Renal cortical epithelial cell (primary cell): ENCODE results near the gene NEU4. TPM values are rescaled to one million over a fixed set of nuclear protein-coding genes. Genes with fewer than 3 reads are reported as not detected.
"Not testable (repeated sequence)": the region's sequence is repeated elsewhere in the genome, so short reads cannot be mapped to it uniquely, and the experiment has no call there.

Experiments
- DNase-seq: peaks from one replicate; pipeline ENCODE4 v3.0.0-alpha.2; 2011; ENCODE audit warnings: low read depth
- total RNA-seq: library from RNA; depleted of rRNA; stranded (reverse); fragments of >200 nt; gene quantifications from 2 replicates; pipeline ENCODE4 v1.2.3, GENCODE V29; 2014

NEU4 gene
- total RNA-seq, 1 donor from 2014 or later: 0.40 TPM

DNA sequence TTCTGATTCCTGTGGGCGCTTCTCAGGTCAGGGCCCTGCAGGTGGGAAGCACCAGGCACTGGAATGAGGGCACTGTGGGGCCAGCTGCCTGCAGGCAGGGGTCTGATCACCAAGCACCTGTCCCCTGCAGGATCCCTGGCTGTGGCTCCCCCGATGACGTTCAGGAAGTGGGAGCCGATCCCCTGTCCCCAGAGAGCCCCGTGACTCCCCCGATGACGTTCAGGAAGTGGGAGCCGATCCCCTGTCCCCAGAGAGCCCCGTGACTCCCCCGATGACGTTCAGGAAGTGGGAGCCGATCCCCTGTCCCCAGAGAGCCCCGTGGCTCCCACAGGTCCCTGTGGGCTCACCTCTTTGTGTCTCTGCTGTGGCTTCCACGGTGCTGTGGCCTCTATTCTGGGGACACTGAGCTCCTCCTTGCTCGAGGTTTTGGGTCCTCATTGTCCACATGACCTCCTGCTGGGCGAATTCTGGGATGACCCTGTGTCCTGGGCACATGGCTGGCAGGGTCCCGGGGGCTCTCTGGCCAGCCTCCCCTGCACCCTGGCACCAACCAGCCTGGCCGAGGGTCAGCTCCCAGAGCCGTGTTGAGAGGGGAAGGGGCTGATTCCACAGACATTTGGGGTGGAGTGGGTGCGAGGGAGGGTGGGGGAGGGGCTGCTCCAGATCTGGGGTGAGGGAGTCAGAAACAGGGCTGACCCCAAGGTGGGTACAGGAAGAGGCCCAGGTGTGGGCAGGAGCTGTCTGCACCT lies 4.8 kb downstream of the NEU4 start:
- DNase-seq: no peak

DNA sequence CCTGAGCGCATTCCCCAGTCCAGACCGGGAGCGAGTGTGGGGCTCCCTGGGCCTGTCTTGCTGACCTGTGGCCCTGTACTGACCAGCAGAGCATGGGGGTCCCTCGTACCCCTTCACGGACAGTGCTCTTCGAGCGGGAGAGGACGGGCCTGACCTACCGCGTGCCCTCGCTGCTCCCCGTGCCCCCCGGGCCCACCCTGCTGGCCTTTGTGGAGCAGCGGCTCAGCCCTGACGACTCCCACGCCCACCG lies 5.3 kb downstream of the NEU4 start:
- DNase-seq: no peak

DNA sequence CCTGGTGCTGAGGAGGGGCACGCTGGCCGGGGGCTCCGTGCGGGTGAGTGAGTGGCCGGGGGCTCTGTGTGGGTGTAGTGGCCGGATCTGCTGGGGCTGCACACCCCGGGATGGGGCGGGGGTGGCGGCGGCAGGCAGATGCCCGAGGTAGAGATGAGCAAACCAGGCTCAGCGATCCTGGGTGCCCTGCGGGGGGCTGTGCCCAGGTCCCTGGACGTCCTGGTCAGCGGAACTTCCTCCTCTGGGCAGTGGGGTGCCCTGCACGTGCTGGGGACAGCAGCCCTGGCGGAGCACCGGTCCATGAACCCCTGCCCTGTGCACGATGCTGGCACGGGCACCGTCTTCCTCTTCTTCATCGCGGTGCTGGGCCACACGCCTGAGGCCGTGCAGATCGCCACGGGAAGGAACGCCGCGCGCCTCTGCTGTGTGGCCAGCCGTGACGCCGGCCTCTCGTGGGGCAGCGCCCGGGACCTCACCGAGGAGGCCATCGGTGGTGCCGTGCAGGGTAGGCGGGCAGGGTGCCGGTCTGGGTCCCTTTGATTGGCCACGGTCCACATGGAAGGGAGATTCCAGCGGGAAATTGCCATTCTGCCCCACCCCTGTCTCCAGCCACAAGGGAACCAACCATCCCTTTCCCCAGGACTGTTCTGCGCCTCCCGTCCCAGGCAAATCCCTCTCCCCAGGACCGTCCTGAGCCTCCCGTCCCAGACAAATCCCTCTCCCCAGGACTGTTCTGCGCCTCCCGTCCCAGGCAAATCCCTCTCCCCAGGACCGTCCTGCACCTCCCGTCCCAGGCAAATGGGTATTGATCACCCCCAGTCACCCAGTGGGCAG lies 5.9 kb downstream of the NEU4 start:
- DNase-seq: no peak

DNA sequence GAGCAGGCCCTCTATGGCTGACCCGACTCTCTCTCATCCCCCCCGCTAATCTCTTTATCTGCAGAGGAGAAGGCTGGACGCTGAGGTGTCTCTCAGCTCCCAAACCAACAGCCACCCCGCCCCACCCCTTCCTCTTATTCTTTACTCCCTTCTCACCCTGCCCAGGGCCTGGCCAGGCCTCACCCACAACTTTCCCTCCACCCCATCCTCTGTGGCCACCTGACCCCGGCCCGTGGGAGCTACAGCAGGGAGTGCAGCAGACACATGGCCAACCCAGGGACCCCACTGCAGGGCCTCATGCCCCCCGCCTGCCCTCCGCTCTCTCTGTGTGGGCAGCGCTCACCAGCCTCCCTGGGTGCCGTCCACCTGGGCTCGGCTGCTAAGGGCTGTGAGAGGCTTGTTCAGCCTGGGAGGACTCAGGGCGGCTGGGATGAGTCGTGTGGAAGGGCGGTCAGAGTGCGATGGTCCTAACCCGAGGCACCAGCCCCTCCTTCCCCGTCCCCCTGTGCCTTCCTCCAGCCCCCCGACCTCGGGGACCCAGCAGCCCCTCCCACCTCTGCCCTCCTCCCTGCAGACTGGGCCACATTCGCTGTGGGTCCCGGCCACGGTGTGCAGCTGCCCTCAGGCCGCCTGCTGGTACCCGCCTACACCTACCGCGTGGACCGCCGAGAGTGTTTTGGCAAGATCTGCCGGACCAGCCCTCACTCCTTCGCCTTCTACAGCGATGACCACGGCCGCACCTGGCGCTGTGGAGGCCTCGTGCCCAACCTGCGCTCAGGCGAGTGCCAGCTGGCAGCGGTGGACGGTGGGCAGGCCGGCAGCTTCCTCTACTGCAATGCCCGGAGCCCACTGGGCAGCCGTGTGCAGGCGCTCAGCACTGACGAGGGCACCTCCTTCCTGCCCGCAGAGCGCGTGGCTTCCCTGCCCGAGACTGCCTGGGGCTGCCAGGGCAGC lies 6.8 kb downstream of the NEU4 start:
- DNase-seq: no peak

DNA sequence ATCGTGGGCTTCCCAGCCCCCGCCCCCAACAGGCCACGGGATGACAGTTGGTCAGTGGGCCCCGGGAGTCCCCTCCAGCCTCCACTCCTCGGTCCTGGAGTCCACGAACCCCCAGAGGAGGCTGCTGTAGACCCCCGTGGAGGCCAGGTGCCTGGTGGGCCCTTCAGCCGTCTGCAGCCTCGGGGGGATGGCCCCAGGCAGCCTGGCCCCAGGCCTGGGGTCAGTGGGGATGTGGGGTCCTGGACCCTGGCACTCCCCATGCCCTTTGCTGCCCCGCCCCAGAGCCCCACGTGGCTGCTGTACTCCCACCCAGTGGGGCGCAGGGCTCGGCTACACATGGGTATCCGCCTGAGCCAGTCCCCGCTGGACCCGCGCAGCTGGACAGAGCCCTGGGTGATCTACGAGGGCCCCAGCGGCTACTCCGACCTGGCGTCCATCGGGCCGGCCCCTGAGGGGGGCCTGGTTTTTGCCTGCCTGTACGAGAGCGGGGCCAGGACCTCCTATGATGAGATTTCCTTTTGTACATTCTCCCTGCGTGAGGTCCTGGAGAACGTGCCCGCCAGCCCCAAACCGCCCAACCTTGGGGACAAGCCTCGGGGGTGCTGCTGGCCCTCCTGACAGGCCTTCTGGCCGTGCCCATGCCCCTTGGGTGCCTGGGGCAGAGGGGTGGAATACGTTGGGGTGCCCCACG lies 7.6 kb downstream of the NEU4 start:
- DNase-seq: no peak

DNA sequence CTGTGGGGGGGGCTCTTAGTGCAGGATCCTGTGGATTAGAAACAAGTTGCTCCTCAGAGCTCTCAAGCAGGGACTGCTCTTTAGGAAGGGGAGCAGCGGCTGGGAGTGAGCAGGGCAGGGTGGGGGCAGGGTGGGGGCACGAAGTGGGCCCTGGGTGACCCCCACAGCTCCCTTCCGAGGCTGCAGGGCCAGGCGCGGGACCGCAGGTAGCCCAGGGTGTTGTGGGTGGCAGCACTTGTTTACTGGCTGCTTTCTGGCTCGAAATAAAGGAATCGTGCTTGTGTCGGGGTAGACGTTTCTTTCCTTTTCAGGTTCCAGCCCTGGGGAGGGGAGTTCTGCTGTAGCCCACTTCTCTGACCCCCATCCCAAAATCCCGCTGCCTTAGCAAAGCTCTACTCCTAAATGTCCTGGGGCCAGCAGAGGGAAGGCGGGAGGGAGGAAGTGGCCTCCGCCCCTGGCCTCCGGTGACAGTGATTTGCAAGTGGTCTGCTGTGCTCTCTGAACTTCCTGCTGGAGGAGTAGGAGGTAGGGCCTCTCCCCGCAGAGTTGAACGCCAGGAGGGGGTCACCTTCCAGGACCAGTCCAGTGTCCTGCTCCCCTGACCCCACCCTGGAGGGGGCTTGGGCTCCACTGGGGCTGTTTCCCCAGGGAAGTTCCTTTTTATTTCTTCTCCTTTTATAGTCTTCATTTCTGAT lies 8.3 kb downstream of the NEU4 start:
- no peak for DNase-seq

DNA sequence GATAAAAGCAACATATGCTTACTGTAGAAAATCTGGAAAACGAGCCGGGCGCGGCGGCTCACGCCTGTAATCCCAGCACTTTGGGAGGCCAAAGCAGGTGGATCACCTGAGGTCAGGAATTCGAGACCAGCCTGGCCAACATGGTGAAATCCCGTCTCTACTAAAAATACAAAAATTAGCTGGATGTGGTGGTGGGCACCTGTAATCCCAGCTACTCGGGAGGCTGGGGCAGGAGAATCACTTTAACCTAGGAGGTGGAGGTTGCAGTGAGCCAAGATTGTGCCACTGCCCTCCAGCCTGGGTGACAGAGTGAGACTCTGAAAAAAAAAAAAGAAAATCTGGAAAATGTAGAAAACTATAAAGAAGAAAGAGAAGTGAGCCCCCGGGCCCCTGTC lies 8.8 kb downstream of the NEU4 start:
- not testable (repeated sequence) for DNase-seq

DNA sequence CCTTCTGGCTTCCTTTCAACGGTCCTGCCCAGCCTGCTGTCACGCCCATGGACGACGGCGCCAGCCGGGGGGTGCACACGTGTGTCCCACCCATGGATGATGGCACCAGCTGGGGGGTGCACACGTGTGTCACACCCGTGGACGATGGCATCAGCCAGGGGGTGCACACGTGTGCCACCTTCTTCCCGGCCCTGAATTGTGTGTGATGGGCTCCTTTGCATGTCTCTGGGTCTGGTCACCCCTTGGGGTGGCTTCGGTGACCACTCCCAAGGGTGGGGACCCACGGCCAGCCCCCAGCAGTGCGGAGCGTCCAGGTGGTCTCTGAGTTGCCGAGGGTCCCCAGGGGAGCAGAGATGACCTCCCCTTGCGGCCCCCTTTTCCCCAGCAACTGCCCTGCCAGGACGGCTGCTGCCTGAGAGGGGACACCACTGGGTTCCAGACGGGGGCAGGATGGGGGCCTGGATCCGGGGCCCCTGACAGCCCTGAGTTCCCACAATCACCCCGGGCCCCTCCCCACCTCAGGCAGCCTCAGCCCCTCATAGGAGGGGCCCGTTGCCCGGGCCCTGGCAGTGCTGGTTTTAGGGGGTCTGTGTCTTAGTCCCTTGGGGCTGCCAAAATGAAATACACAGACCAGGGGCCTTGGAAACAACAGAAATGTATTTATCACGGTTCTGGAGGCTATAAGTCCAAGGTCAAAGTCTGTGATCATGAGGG lies 9.4 kb downstream of the NEU4 start:
- no peak for DNase-seq

DNA sequence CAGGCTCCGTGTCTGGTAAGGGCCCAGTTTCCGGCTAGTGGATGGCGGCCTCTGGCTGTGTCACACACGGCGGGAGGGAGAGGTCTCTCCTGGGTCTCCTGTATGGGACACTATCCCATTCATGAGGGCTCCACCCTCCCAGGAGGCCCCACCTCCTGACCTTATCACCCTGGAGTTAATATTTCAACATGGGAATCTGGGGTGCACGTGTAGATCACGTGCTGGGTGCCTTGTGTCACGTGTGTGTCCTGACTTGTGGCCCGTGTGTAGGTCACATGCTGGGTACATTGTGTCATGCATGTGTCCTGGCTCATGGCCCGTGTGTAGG lies 9.9 kb downstream of the NEU4 start:
- no peak for DNase-seq

DNA sequence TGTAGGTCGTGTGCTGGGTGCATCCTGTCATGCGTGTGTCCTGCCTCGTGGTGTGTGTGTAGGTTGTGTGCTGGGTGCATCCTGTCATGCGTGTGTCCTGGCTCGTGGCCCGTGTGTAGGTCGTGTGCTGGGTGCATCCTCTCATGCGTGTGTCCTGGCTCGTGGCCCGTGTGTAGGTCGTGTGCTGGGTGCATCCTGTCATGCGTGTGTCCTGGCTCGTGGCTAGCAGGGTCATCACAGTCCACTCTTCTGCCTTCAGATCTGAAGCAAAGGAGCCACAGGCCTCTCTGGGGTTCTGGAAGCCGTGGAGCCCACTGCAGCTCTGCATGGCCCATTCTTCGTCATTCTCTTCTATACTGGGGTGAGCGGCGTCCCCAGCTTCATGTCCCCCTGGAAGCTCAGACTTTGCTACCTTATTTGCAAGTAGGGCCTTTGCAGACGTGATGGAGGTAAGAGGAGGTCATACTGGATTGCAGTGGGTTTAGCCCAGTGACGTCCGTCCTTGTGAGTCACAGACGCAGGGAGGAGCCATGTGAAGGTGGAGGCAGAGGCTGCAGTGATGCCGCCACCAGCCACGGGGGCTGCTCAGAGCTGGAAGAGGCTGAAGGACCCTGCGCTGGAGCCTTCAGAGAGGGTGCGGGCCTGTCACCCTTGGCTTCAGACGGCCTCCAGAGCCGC lies 11.1 kb downstream of the NEU4 start:
- DNase-seq: not testable (repeated sequence)

DNA sequence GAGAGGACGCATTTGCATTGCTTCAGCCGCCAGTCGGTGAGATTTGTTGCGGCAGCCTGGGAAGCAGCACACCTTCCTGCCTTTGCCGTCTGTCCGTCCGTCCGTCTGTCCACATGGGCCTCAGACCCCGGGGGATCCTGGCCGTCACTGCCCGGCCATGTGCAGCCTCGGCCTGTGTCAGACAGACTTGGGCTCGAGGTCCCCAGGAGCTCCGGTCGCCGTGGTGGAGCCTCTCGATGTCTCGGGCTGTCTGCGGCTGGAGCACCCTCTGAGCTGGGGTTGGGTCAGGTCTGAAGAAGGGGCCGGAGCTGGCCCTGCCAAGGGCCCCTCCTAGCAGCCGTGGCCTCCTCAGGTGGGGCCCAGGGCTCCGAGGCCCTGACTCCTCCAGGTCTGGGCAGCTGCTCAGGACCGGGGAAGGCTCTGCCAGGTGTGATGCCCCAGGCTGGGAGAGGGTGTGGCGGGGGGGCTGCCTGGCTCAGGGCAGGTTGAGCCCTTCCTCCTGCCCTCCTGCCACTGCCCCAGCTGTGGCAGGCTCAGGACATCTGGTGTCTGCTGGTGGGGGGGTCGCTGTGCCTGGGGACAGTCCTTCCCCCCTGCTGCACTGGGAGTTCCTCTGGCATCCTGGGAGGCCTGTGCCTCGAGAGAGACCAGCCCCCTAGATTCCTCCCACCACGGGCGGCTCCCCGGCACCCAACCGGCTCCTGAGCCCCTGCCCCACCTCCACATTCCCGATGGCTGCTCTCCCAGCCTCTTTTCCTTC lies 11.8 kb downstream of the NEU4 start:
- DNase-seq: no peak

DNA sequence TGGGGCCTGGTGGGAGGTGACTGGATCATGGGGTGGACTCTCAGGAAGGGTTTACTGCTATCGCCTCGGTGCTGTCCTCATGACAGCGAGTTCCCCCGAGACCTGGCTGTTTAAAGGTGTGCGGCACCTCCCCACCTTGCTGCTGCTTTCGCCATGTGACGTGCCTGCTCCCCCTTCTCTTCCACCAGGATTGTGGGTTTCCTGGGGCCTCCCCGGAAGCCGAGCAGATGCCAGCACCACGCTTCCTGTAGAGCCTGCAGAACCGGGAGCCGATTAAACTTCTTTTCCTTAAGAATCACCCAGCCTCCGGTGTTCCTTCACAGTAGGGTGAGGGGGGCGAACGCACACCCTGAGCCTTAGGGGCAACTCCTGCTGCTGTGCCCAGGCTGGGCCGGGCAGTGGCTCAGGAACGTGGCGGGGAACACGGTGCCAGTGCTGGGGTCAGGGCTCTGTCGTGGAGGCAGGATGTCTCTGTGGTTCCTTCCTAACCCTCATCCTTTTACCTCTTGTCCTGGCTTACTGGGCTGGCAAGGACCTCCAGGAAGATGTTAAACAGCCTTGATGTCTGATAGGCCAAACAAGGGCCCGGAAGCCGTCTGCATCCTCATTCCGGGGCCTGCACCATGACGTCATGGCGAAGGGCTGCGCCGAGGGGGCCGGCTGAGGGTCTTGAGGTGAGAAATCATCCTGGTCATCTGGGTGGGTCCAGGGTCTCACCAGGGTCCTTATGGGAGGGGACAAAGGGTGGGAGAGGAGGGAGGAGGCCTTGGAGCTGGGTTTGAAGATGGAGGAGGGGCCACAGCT lies 12.7 kb downstream of the NEU4 start:
- no peak for DNase-seq

DNA sequence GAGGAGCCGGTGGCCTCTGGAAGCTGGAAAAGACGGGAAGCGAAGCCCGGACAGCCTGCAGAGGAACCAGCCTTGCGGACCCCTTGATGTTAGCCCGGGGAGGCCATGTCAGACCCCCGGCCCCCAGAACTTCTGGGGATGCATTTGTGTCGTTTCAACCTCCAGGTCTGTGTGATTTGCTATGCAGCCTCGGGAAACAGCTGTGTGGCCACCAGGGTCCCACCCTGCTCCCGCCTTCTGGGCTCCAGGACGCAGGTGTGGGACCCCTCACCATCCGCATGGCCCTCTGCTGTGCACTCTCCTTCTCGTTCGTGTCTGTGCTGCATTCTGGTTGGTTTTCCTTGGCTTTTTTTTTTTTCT lies 13.3 kb downstream of the NEU4 start:
- DNase-seq: no peak

DNA sequence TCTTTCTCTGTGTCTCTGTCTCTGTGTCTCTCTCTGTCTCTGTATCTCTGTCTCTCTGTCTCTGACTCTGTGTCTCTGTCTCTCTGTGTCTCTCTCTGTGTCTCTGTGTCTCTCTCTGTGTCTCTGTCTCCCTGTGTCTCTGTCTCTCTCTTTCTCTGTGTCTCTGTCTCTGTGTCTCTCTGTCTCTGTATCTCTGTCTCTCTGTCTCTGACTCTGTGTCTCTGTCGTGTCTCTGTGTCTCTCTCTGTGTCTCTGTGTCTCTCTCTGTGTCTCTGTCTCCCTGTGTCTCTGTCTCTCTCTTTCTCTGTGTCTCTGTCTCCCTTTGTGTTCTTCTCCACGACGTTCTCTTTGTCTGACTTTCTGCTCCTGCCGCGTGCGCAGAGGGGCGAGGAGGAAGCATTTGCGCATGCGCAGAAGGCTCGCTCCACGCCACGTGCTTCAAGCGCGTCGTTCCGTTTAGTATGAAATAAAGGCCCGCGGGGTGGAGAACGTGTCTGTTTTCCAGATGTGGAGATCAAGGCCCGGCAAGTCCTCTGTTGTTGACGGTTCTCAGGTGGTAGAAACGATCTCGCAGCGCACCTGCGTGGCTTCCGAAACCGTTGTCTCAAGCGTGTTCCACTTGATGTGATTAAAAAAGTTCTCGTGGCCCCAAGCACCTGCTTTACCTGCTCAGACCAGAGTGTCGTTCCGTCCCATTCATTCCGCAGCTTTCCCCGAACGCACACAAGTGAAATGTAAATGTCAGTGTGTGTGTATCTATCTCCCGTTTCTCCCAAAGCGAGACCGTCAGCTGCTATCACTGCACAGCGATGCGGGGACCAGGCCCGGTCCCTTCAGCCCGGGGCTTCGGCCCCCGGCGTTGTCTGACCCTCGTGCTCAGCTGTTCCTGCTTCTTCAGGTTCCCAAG lies 14.8 kb downstream of the NEU4 start:
- DNase-seq: not testable (repeated sequence)

DNA sequence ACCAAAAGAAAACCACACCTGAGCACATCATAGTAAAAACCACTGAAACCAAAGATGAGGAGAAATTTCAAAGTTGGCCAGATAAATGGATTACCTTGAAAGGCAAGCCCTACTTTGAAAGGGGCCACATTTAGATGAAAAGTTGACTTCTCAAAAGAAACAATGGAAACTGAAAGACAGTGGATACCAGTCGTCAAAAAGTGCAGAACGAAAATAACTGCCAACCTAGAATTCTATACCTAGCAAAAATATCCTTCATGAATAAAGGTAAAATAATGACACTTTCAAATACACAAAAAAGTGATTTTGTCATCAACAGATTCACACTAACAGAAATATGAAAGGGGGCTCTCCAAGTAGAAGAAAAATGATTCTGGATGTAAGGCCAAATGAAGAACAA lies 18.4 kb downstream of the NEU4 start:
- no peak for DNase-seq

DNA sequence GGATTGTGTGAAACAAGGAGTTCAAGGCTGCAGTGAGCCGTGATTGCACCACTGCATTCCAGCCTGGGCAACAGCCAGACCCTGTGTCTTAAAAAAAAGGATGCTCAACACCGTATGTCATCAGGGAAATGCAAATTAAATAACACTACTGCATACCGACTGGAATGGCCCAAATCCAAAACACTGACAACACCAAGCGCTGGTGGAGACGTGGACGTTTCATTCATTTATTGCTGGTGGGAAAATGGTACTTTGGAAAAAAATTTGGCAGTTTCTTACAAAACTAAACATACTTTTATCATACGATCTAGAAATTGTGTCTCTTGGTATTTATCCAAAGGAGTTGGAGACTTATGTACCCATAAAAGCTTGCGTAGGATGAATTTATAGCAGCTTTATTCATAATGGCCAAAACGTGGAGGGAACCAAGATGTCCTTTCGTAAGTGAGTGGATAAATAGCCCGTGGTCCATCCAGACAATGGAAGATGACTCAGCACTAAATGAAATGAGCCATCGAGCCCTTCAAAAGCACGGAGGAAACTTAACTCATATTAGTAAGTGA lies 24.2 kb downstream of the NEU4 start:
- DNase-seq: no peak
